Measurements from ENCODE around the gene ARHGAP10. TPM values are rescaled to one million over a fixed set of nuclear protein-coding genes. Genes with fewer than 3 reads are reported as not detected.
"Not testable (repeated sequence)": the region's sequence is repeated elsewhere in the genome, so short reads cannot be mapped to it uniquely, and the experiment has no call there.

ARHGAP10 gene
- total RNA-seq, 1 experiment from 2014 or later, result 6.1 TPM

- no peak for TF ChIP-seq CTCF (IDR thresholded peaks at IDR 0.05; ENCODE audit: unreplicated experiment)
- Mint-ChIP-seq H3K9me3 (ENCODE audit: low read depth, unreplicated experiment) (peaks cover 5% of the 10 kb centered on the region), H3K4me3 (ENCODE audit: low read depth, unreplicated experiment) (no peak overlapping the region), H3K36me3 (ENCODE audit: insufficient read depth, unreplicated experiment) (peaks cover 22% of the 10 kb centered on the region), H3K4me1 (ENCODE audit: low read depth, unreplicated experiment) (no peaks in the 10 kb centered on the region), H3K27ac (ENCODE audit: unreplicated experiment) (no peak overlapping the region), H3K27me3 (ENCODE audit: unreplicated experiment) (no peaks in the 10 kb centered on the region)
- no TSS peak for BruUV-seq (replicated peaks)
- DNase-seq, result no peak
- intact Hi-C loops (cut with micrococcal nuclease; ENCODE audit: unreplicated experiment), result no loop called here
- CTCF ChIA-PET, result no interaction called here
These were observed 346.2 kb downstream of the ARHGAP10 start for GRCh38 chr4:148078061-148078460.

GRCh38 chr4:148079961-148080360 lies 348.1 kb downstream of the ARHGAP10 start:
- CTCF ChIA-PET, result interaction anchor here (0.5 kb wide), 1 partner anchor 97 kb away, joined by 6 read pairs; no protein-coding TSS in a partner anchor
- intact Hi-C loops (cut with micrococcal nuclease; ENCODE audit: unreplicated experiment), result no loop called here
- H3K36me3 Mint-ChIP-seq (ENCODE audit: insufficient read depth, unreplicated experiment), result peaks cover 18% of the 10 kb centered on the region
- no peak overlapping the region for H3K27ac Mint-ChIP-seq (ENCODE audit: unreplicated experiment)
- no peak for DNase-seq
- H3K27me3 Mint-ChIP-seq (ENCODE audit: unreplicated experiment), result no peaks in the 10 kb centered on the region
- no peaks in the 10 kb centered on the region for H3K4me1 Mint-ChIP-seq (ENCODE audit: low read depth, unreplicated experiment)
- peaks cover 9% of the 10 kb centered on the region for H3K9me3 Mint-ChIP-seq (ENCODE audit: low read depth, unreplicated experiment)
- TF ChIP-seq CTCF (IDR thresholded peaks at IDR 0.05; ENCODE audit: unreplicated experiment), result no peak
- BruUV-seq (replicated peaks), result no TSS peak
- H3K4me3 Mint-ChIP-seq (ENCODE audit: low read depth, unreplicated experiment), result no peak overlapping the region

GRCh38 chr4:148081267-148081666 lies 349.4 kb downstream of the ARHGAP10 start:
- Mint-ChIP-seq H3K36me3 (ENCODE audit: insufficient read depth, unreplicated experiment) (peaks cover 18% of the 10 kb centered on the region), H3K4me1 (ENCODE audit: low read depth, unreplicated experiment) (no peaks in the 10 kb centered on the region), H3K9me3 (ENCODE audit: low read depth, unreplicated experiment) (peaks cover 11% of the 10 kb centered on the region), H3K27me3 (ENCODE audit: unreplicated experiment) (no peaks in the 10 kb centered on the region), H3K27ac (ENCODE audit: unreplicated experiment) (no peak overlapping the region), H3K4me3 (ENCODE audit: low read depth, unreplicated experiment) (no peak overlapping the region)
- TF ChIP-seq CTCF (IDR thresholded peaks at IDR 0.05; ENCODE audit: unreplicated experiment), result no peak
- intact Hi-C loops (cut with micrococcal nuclease; ENCODE audit: unreplicated experiment), result no loop called here
- DNase-seq, result no peak
- BruUV-seq (replicated peaks), result no TSS peak
- CTCF ChIA-PET, result no interaction called here

GRCh38 chr4:148081745-148082144 lies 349.9 kb downstream of the ARHGAP10 start:
- BruUV-seq (replicated peaks), result no TSS peak
- Mint-ChIP-seq H3K36me3 (ENCODE audit: insufficient read depth, unreplicated experiment) (peaks cover 18% of the 10 kb centered on the region), H3K4me3 (ENCODE audit: low read depth, unreplicated experiment) (no peak overlapping the region), H3K27me3 (ENCODE audit: unreplicated experiment) (no peaks in the 10 kb centered on the region), H3K9me3 (ENCODE audit: low read depth, unreplicated experiment) (peaks cover 10% of the 10 kb centered on the region), H3K4me1 (ENCODE audit: low read depth, unreplicated experiment) (no peaks in the 10 kb centered on the region), H3K27ac (ENCODE audit: unreplicated experiment) (no peak overlapping the region)
- no peak for DNase-seq
- no peak for TF ChIP-seq CTCF (IDR thresholded peaks at IDR 0.05; ENCODE audit: unreplicated experiment)
- CTCF ChIA-PET, result no interaction called here
- intact Hi-C loops (cut with micrococcal nuclease; ENCODE audit: unreplicated experiment), result no loop called here

- H3K27me3 Mint-ChIP-seq (ENCODE audit: unreplicated experiment); DNase-seq; H3K27ac Mint-ChIP-seq (ENCODE audit: unreplicated experiment); CTCF ChIA-PET; intact Hi-C loops (cut with micrococcal nuclease; ENCODE audit: unreplicated experiment); BruUV-seq (replicated peaks); H3K4me1 Mint-ChIP-seq (ENCODE audit: low read depth, unreplicated experiment); H3K4me3 Mint-ChIP-seq (ENCODE audit: low read depth, unreplicated experiment): not testable (repeated sequence)
- H3K36me3 Mint-ChIP-seq (ENCODE audit: insufficient read depth, unreplicated experiment), result peaks cover 18% of the 10 kb centered on the region
- H3K9me3 Mint-ChIP-seq (ENCODE audit: low read depth, unreplicated experiment), result peaks cover 10% of the 10 kb centered on the region
These were observed 351.2 kb downstream of the ARHGAP10 start for GRCh38 chr4:148083073-148083472.

Data from Calu3 (cell line).